Bronchial epithelial cell (primary cell): Measurements from ENCODE around the gene SEPSECS. TPM values are rescaled to one million over a fixed set of nuclear protein-coding genes. Genes with fewer than 3 reads are reported as not detected.
"Not testable (repeated sequence)": the region's sequence is repeated elsewhere in the genome, so short reads cannot be mapped to it uniquely, and the experiment has no call there.

ENCODE experiments used
- DNase-seq: peaks from one replicate; pipeline ENCODE4 v3.0.0-alpha.2; 2010; ENCODE audit warnings: low read depth
- FAIRE-seq: peaks from 2 replicates; lab custom pipeline; 2011; peaks lifted over from hg19 to GRCh38; lab: Jason Lieb, UNC
- H3K27me3 ChIP-seq: 2 replicates; pipeline ENCODE4 v1.5.1; 2011; ENCODE audit warnings: low read length; ENCODE audit not compliant: control insufficient read depth, insufficient read depth
- H3K36me3 ChIP-seq: 2 replicates; pipeline ENCODE4 v1.5.1; 2011; ENCODE audit warnings: low read length; ENCODE audit not compliant: control insufficient read depth, insufficient read depth
- H3K4me3 ChIP-seq: 2 replicates; pipeline ENCODE4 v1.5.1; 2011; ENCODE audit warnings: mild to moderate bottlenecking, low read depth, low read length, control low read depth
- total RNA-seq: library from RNA; depleted of rRNA; stranded (reverse); fragments of >200 nt; gene quantifications from 2 replicates; pipeline ENCODE4 v1.2.1, GENCODE V29; 2014
- TF ChIP-seq, protein P1 (sequence below): IDR thresholded peaks from 2 replicates; pipeline ENCODE4 v1.5.1; 2011; ENCODE audit warnings: mild to moderate bottlenecking, moderate library complexity, low read length, control low read depth, inconsistent platforms; ENCODE audit not compliant: insufficient read depth, severe bottlenecking

SEPSECS gene
- total RNA-seq, 1 donor from 2014 or later: 6.6 TPM

DNA sequence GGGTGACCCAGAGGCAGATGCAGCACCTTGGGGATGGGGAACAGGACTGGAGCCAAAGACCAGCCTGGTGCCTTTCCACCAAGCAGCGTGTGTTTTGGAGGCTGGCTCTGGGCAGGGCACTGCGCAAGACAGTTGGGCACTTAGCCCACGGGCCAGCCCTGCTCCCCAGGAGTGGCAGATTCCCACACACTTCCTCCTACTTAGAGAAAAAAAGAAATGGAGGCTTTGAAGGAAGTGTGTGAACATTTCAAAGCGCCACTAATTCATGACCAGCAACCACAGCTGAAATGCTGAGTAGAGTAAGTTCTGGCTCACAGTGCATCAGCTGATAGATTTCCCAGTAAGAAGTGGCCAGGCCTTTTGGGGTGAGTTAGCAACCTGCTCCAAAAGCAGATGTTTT, 74.6 kb downstream of the SEPSECS start:
- Histone ChIP-seq H3K27me3 (no peaks in the 10 kb centered on the region), H3K36me3 (no peaks in the 10 kb centered on the region), H3K4me3 (no peak overlapping the region)
- TF ChIP-seq, protein P1, sequence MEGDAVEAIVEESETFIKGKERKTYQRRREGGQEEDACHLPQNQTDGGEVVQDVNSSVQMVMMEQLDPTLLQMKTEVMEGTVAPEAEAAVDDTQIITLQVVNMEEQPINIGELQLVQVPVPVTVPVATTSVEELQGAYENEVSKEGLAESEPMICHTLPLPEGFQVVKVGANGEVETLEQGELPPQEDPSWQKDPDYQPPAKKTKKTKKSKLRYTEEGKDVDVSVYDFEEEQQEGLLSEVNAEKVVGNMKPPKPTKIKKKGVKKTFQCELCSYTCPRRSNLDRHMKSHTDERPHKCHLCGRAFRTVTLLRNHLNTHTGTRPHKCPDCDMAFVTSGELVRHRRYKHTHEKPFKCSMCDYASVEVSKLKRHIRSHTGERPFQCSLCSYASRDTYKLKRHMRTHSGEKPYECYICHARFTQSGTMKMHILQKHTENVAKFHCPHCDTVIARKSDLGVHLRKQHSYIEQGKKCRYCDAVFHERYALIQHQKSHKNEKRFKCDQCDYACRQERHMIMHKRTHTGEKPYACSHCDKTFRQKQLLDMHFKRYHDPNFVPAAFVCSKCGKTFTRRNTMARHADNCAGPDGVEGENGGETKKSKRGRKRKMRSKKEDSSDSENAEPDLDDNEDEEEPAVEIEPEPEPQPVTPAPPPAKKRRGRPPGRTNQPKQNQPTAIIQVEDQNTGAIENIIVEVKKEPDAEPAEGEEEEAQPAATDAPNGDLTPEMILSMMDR: no peak
- no peak for FAIRE-seq
- no peak for DNase-seq

DNA sequence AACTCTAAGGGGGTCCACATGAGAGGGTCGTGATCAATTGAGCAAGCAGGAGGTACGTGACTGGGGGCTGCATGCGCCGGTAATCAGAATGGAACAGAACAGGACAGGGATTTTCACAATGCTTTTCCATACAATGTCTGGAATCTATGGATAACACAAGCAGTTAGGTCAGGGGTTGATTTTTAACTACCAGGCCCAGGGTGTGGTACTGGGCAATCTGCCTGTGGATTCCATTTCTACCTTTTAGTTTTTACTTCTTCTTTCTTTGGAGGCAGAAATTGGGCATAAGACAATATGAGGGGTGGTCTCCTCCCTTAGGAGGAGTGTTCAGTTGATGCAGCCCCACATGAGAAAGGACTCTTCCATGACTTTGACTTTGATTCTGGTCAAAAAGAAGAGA, 76.8 kb downstream of the SEPSECS start:
- not testable (repeated sequence) for FAIRE-seq, H3K36me3 ChIP-seq, H3K27me3 ChIP-seq, DNase-seq, H3K4me3 ChIP-seq

DNA sequence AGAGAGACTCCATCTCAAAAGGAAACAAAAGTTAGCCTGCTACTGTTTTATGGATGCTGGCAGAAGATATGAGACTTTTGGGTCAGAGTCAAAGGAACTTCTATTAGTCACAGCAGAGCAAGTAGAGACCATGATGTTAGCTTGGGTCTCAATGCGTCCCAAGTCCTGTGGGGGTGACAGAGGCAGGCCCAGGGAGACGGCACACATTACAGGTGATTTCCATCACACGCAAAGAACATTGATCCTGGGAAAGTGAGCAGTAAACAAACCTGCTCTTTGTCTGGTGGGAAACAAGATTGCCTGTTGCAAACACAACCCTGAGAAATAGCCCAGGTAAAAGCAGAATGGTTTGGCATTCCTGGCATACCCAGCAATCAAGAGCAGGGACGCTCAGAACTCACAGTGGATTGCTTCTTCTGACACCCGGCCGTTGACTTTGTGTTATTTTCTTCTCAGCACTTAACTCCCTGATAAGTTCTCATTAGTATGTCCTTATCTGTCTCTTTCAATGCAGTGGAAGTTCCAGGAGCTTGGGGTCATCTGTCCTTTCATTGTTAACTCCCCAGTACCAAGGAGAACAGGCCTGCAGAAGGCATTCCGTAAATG, 78.3 kb downstream of the SEPSECS start:
- H3K27me3 ChIP-seq: no peaks in the 10 kb centered on the region
- H3K4me3 ChIP-seq: no peak overlapping the region
- TF ChIP-seq, protein P1: no peak
- no peak for DNase-seq
- no peaks in the 10 kb centered on the region for H3K36me3 ChIP-seq
- no peak for FAIRE-seq

DNA sequence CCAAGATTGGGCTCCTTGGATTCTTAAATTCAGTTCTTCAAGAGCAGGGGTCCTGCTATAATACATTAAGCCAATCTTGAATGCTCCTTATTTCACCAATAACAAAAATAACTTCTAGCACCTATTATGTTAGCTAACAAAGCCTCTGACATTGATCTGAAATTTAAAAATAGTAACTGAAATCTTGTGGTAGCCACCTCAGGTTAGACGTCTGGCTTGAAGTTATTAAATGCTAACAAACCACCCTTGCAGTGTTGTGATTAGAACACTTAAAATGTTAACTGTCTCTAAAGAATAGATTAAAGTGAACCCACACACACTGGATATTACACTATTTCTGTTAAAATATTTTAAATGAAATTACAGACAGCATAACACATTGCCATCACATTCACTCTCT, 79.7 kb downstream of the SEPSECS start:
- FAIRE-seq (no peak), DNase-seq (no peak)
- no peaks in the 10 kb centered on the region for H3K27me3 ChIP-seq
- H3K4me3 ChIP-seq: no peak overlapping the region
- TF ChIP-seq, protein P1: no peak
- no peaks in the 10 kb centered on the region for H3K36me3 ChIP-seq

DNA sequence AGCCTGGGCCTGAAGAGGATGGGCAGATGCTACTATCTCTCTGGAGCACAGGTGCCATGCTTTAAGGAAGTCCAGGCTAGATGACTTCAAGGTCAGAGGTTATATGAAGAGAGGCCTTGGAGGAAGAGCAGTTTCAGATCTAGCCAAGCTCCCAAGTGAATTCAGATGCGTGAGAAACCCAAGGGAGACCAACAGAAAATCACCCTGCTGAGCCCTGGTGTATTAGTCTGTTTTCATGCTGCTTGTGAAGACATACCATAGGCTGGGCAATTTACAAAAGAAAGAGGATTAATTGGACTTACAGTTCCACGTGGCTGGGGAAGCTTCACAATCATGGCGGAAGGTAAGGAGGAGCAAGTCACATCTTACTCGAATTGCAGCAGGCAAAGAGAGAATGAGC, 81.7 kb downstream of the SEPSECS start:
- DNase-seq (no peak), FAIRE-seq (no peak)
- Histone ChIP-seq H3K36me3 (no peaks in the 10 kb centered on the region), H3K27me3 (peaks cover 3% of the 10 kb centered on the region), H3K4me3 (no peak overlapping the region)
- TF ChIP-seq, protein P1: no peak

DNA sequence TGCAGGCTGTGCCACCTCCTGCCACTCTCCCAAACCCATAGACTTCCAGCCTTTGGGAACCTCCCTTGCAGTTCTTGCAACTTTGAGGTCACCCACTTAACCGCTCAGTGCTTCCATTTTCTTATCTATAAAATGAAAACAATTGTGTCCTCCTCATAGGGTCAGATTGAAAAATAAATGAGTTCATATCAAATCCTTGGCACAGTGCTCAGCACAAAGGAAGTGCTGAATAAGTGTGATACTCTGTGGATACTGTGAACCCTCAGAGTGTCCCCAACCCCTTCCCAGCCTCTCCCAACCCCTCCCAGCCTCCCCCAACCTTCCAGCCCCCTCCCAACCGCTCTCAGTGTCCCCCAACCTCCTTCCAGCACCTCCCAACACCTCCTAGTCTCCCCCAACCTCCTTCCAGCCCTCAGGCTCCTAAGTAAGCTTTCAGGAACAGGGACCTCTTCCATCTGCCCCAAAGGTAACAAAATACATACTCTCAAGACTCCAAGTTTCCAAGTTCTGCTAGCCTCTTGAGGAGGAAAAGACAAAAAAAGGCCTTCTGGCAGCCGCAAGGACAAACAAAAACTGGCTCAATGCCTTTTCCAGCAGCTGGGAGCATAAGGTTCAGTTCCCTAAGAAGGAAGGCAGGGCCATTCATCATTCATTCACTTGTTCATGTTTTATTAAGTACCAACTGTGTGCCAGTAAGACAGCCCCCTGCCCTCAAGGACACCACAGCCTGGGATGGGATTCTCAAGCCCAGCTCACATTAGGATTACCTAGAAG, 83.4 kb downstream of the SEPSECS start:
- H3K36me3 ChIP-seq: no peaks in the 10 kb centered on the region
- no peak overlapping the region for H3K4me3 ChIP-seq
- TF ChIP-seq, protein P1: no peak
- DNase-seq: no peak
- no peak for FAIRE-seq
- peaks cover 3% of the 10 kb centered on the region for H3K27me3 ChIP-seq
